Lower lobe of right lung (tissue), 2 donors: Measurements from ENCODE around the gene MBD5. TPM values are rescaled to one million over a fixed set of nuclear protein-coding genes. Genes with fewer than 3 reads are reported as not detected.

Experiments
- ATAC-seq, 2 donors: fragments of 200-7000 bp; cut with Tn5 transposase; one replicate each; pipeline ENCODE4 v1.9.1; 2020 to 2022; ENCODE audit warnings: mild to moderate bottlenecking in 2 of 2, moderate library complexity in 2 of 2
- DNase-seq: peaks from one replicate; pipeline ENCODE4 v3.0.0-alpha.2; 2020
- H3K27ac ChIP-seq: fragments of 200-600 bp; one replicate; pipeline ENCODE4 v1.8.0; 2022
- H3K27me3 ChIP-seq: fragments of 200-600 bp; one replicate; pipeline ENCODE4 v1.8.0; 2022; ENCODE audit warnings: low read depth
- H3K36me3 ChIP-seq: fragments of 200-600 bp; one replicate; pipeline ENCODE4 v1.8.0; 2022; ENCODE audit warnings: mild to moderate bottlenecking
- H3K4me1 ChIP-seq: fragments of 200-600 bp; one replicate; pipeline ENCODE4 v1.8.0; 2022
- H3K4me3 ChIP-seq: fragments of 200-600 bp; one replicate; pipeline ENCODE4 v1.8.0; 2022; ENCODE audit warnings: mild to moderate bottlenecking
- H3K9me3 ChIP-seq: fragments of 200-600 bp; one replicate; pipeline ENCODE4 v1.8.0; 2022
- intact Hi-C: fragments of 100-400 bp; cut with DNase I; formaldehyde crosslinking; loops from one replicate; pipeline ENCODE4 v1.11.0; 2022
- total RNA-seq: library from RNA; stranded (reverse); fragmentation: NEBNext Ultra II Directional; extraction: Animal tissue kit (Norgen Biotek cat#: 25700); gene quantifications from one replicate; pipeline ENCODE4 v1.2.1, GENCODE V29; 2021
- TF ChIP-seq, protein P1 (sequence below): fragments of 200-600 bp; IDR thresholded peaks from one replicate; pipeline ENCODE4 v1.8.0; 2022; ENCODE audit warnings: antibody characterized with exemption, mild to moderate bottlenecking
- donor health status: DM: no; HTN: yes; CAD: no; lungs with severe emphysema.

The MBD5 gene
- total RNA-seq, 1 donor from 2014 or later = 46.3 TPM

DNA sequence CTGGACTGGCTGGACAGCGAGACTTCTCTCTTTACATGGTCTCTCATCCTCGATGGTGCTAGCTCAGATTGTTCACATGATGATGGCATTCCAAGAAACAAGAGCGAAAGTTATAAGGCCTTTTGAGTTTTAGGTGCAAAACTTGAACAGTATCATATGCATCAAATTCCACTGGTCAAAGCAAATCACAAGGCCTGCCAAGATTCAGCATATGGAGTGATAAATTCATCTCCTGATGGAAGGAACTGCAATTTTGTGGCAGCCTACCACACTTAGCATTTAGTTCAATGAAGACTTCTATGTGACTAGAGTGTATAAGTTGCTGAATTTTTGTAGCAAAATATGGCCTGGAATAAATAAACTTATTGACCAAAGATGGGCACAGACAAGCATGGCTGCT lies 429.6 kb downstream of the MBD5 start:
- H3K36me3 ChIP-seq = no peaks in the 10 kb centered on the region
- no peaks in the 10 kb centered on the region for H3K4me1 ChIP-seq
- no peak for ATAC-seq
- H3K27me3 ChIP-seq = no peaks in the 10 kb centered on the region
- H3K27ac ChIP-seq = no peak overlapping the region
- no peaks in the 10 kb centered on the region for H3K9me3 ChIP-seq
- no peak for DNase-seq
- TF ChIP-seq, protein P1, sequence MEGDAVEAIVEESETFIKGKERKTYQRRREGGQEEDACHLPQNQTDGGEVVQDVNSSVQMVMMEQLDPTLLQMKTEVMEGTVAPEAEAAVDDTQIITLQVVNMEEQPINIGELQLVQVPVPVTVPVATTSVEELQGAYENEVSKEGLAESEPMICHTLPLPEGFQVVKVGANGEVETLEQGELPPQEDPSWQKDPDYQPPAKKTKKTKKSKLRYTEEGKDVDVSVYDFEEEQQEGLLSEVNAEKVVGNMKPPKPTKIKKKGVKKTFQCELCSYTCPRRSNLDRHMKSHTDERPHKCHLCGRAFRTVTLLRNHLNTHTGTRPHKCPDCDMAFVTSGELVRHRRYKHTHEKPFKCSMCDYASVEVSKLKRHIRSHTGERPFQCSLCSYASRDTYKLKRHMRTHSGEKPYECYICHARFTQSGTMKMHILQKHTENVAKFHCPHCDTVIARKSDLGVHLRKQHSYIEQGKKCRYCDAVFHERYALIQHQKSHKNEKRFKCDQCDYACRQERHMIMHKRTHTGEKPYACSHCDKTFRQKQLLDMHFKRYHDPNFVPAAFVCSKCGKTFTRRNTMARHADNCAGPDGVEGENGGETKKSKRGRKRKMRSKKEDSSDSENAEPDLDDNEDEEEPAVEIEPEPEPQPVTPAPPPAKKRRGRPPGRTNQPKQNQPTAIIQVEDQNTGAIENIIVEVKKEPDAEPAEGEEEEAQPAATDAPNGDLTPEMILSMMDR = no peak
- H3K4me3 ChIP-seq = no peak overlapping the region
- intact Hi-C loops = no loop called here

DNA sequence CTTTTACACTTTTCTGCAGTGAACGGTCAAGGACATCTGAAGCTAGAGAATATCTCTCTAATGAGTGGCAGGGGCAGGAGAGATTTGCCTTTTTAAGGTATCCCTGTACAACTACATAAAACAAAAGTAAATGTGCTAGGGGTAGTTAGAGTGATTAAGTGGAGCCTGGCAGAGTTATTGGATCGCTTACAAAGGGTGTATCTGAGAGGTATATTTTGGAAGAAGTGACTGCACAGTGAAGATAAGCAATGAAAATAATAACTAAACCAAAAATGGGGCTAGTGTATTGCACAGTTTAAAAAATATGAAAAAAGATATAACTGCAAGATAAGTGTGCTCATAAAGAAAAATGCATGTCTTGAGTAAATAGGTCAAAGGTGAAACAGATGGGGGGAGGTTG lies 430.2 kb downstream of the MBD5 start:
- TF ChIP-seq, protein P1 = no peak

DNA sequence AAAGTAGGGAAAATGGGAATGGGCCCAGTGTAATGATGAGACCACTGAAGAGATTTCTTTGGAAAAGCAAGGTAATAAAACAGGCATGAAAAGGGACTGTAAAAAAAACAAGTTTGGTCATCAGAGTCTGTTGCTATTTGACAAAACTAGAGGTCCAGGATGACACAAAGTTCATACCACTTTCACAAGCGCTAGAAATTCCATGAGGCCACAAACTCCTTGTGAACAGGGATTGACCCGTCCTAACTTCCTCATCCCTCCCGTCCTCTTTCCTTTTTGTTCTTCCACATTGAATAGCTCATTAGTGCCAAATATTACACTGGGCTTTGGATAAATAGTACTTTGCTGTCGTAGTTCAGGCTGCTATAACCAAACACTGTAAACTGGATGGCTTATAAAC lies 434.9 kb downstream of the MBD5 start:
- ATAC-seq (no peak), DNase-seq (no peak)
- no peaks in the 10 kb centered on the region for H3K9me3 ChIP-seq
- intact Hi-C loops = no loop called here
- H3K27me3 ChIP-seq = no peaks in the 10 kb centered on the region
- H3K4me1 ChIP-seq = no peaks in the 10 kb centered on the region
- TF ChIP-seq, protein P1 = no peak
- no peak overlapping the region for H3K4me3 ChIP-seq
- H3K36me3 ChIP-seq = no peaks in the 10 kb centered on the region
- H3K27ac ChIP-seq = no peak overlapping the region

More for the DNA sequence above, 430.2 kb downstream of the MBD5 start:
- Histone ChIP-seq H3K27ac (no peak overlapping the region), H3K36me3 (no peaks in the 10 kb centered on the region), H3K27me3 (no peaks in the 10 kb centered on the region), H3K4me3 (no peak overlapping the region), H3K9me3 (no peaks in the 10 kb centered on the region), H3K4me1 (no peaks in the 10 kb centered on the region)
- intact Hi-C loops = no loop called here
- DNase-seq = no peak
- ATAC-seq = no peak

GRCh38 chr2:148458171-148458570 lies 437.3 kb downstream of the MBD5 start:
- no peaks in the 10 kb centered on the region for H3K4me1 ChIP-seq
- ATAC-seq (no peak), DNase-seq (no peak)
- no peaks in the 10 kb centered on the region for H3K36me3 ChIP-seq
- H3K4me3 ChIP-seq = no peak overlapping the region
- no peaks in the 10 kb centered on the region for H3K27me3 ChIP-seq
- TF ChIP-seq, protein P1 = no peak
- no peaks in the 10 kb centered on the region for H3K9me3 ChIP-seq
- intact Hi-C loops = no loop called here
- no peak overlapping the region for H3K27ac ChIP-seq

- peaks cover 8% of the 10 kb centered on the region for H3K36me3 ChIP-seq
- intact Hi-C loops = no loop called here
Observed at GRCh38 chr2:148459377-148459778, 438.5 kb downstream of the MBD5 start.

More at GRCh38 chr2:148459377-148459778, 438.5 kb downstream of the MBD5 start:
- H3K27me3 ChIP-seq = no peaks in the 10 kb centered on the region
- DNase-seq = no peak
- H3K4me1 ChIP-seq = no peaks in the 10 kb centered on the region
- no peaks in the 10 kb centered on the region for H3K9me3 ChIP-seq
- ATAC-seq = no peak
- no peak overlapping the region for H3K27ac ChIP-seq
- TF ChIP-seq, protein P1 = no peak
- H3K4me3 ChIP-seq = no peak overlapping the region
